A549 (cell line): ENCODE measurements around the gene ZNF865. TPM values are rescaled to one million over a fixed set of nuclear protein-coding genes. Genes with fewer than 3 reads are reported as not detected.

Experiments
- ATAC-seq, 2 experiments: fragments of 200-7000 bp in 1 of 2; fragments of >200 bp in 1 of 2; cut with Nextera tagmentation in 1 of 2; cut with Tn5 transposase in 1 of 2; 3 replicates each; pipeline versions ENCODE4 v1.8.0 to v1.9.1; 2018 to 2020; ENCODE audit warnings: mild to moderate bottlenecking in 1 of 2, moderate library complexity in 1 of 2
- CTCF ChIA-PET: fragments of 300-600 bp; sonication (Branson Sonifier 250); formaldehyde crosslinking; extraction: SDS; loops from one replicate; lab custom pipeline; 2021; ENCODE audit warnings: antibody characterized with exemption, inconsistent platforms; lab: Yijun Ruan, JAX
- POLR2A ChIA-PET: fragments of 350-600 bp; formaldehyde crosslinking; extraction: SDS; loops from one replicate; lab custom pipeline; 2021; ENCODE audit warnings: antibody characterized with exemption, inconsistent platforms; lab: Yijun Ruan, JAX
- DNase-seq, 2 experiments: peaks; one replicate each; pipeline versions ENCODE4 v3.0.0 to v3.0.0-alpha.2; 2011 to 2016; ENCODE audit warnings: low read depth in 1 of 2, low spot score in 1 of 2
- FAIRE-seq: peaks from 2 replicates; lab custom pipeline; 2011; peaks lifted over from hg19 to GRCh38; lab: Jason Lieb, UNC
- H3K27ac ChIP-seq, 2 experiments: fragments of >200 bp; sonication (Bioruptor Twin); formaldehyde crosslinking; 3 replicates each; pipeline ENCODE4 v1.5.1; 2016 to 2017
- H3K4me1 ChIP-seq: fragments of >200 bp; sonication (Bioruptor Twin); formaldehyde crosslinking; 3 replicates; pipeline ENCODE4 v1.6.1; 2016
- H3K4me2 ChIP-seq: fragments of >200 bp; sonication (Bioruptor Twin); formaldehyde crosslinking; 3 replicates; pipeline ENCODE4 v1.6.1; 2016
- H3K4me3 ChIP-seq: fragments of >200 bp; sonication (Bioruptor Twin); formaldehyde crosslinking; 3 replicates; pipeline ENCODE4 v1.5.1; 2016
- H3K9me3 ChIP-seq: fragments of >200 bp; sonication (Bioruptor Twin); formaldehyde crosslinking; 3 replicates; pipeline ENCODE4 v1.6.1; 2016
- EP300 ChIP-seq, 2 experiments: fragments of >200 bp; sonication (Bioruptor Twin); formaldehyde crosslinking; IDR thresholded peaks; 2 replicates in 1 of 2; 3 replicates in 1 of 2; pipeline ENCODE4 v1.6.1; 2016 to 2017
- ESRRA ChIP-seq: fragments of 150-350 bp; IDR thresholded peaks from 2 replicates; pipeline ENCODE4 v1.6.1; 2014; ENCODE audit warnings: mild to moderate bottlenecking, low read length, borderline replicate concordance
- GATA3 ChIP-seq: IDR thresholded peaks from 2 replicates; pipeline ENCODE4 v1.6.1; 2012; ENCODE audit warnings: borderline replicate concordance
- NFE2L2 ChIP-seq: fragments of 150-350 bp; conservative IDR thresholded peaks from 2 replicates; pipeline ENCODE4 v1.6.1; 2014; ENCODE audit warnings: low read length
- NPAS2 ChIP-seq: fragments of 250-450 bp; sonication (Bioruptor Pico); IDR thresholded peaks from 2 replicates; pipeline ENCODE4 v1.8.0; 2022; ENCODE audit warnings: mild to moderate bottlenecking, moderate library complexity, borderline replicate concordance
- POLR2A ChIP-seq: IDR thresholded peaks from 2 replicates; pipeline ENCODE4 v1.6.1; 2012; ENCODE audit warnings: mild to moderate bottlenecking, low read length
- POLR2AphosphoS2 ChIP-seq: conservative IDR thresholded peaks from 2 replicates; pipeline ENCODE4 v1.6.1; 2012; ENCODE audit warnings: low read length, improper control_type of control experiment, inconsistent platforms
- RFX5 ChIP-seq: fragments of 450-650 bp; IDR thresholded peaks from 2 replicates; pipeline ENCODE4 v1.7.1; 2014; ENCODE audit warnings: antibody characterized with exemption, mild to moderate bottlenecking, moderate library complexity
- WGBS: methylation state at CpG from one replicate; pipeline ENCODE4 v1.1.6; 2017; ENCODE audit errors: missing lambda C conversion rate; 5-methylcytosine and 5-hydroxymethylcytosine counted together
- polyA plus RNA-seq, 4 experiments: library from polyadenylated mRNA; depleted of rRNA in 3 of 4; stranded (reverse); fragments of >200 nt; fragmentation: RNase III in 1 of 4; extraction: RNeasy Plus Mini Kit Qiagen cat#74134 plus additional on column Dnase treatment in 1 of 4; gene quantifications; 2 replicates in 3 of 4; 3 replicates in 1 of 4; pipeline ENCODE4 v1.2.3, GENCODE V29; 2011 to 2017
- TF ChIP-seq, protein P1 (sequence below): fragments of >200 bp; sonication (Bioruptor Twin); formaldehyde crosslinking; IDR thresholded peaks from 3 replicates; pipeline ENCODE4 v1.6.1; 2016
- TF ChIP-seq, protein P2 (sequence below): fragments of 450-650 bp; IDR thresholded peaks from 2 replicates; pipeline ENCODE4 v1.6.1; 2014; ENCODE audit warnings: antibody characterized with exemption
- TF ChIP-seq, protein P3 (sequence below): IDR thresholded peaks from 2 replicates; pipeline ENCODE4 v1.6.1; 2012
- TF ChIP-seq, protein P4 (sequence below): IDR thresholded peaks from 2 replicates; pipeline ENCODE4 v1.6.1; 2012; ENCODE audit warnings: low read depth, borderline replicate concordance

ZNF865 gene
- polyA plus RNA-seq, 2 of the 4 experiments (the other 2 are of a cell fraction), result 2.1 to 7.9 TPM

- WGBS, result 3% methylated on average over 24 of the region's 25 CpGs
- DNase-seq, result peak; percentile 63 to 68
- H3K9me3 ChIP-seq, result no peaks in the 10 kb centered on the region
- peaks cover 29% of the 10 kb centered on the region for H3K4me1 ChIP-seq
- ChIA-PET POLR2A (interaction anchor here (0.6 to 4.1 kb wide), 4 partner anchors 9 to 406 kb away, joined by 3 to 25 read pairs (median 4); partner anchors contain the start of gene U2AF2), CTCF (interaction anchor here (1.9 to 6.3 kb wide), 4 partner anchors 9 to 137 kb away, joined by 5 to 70 read pairs (median 16); no protein-coding TSS in a partner anchor)
- FAIRE-seq, result no peak
- TF ChIP-seq, protein P1, sequence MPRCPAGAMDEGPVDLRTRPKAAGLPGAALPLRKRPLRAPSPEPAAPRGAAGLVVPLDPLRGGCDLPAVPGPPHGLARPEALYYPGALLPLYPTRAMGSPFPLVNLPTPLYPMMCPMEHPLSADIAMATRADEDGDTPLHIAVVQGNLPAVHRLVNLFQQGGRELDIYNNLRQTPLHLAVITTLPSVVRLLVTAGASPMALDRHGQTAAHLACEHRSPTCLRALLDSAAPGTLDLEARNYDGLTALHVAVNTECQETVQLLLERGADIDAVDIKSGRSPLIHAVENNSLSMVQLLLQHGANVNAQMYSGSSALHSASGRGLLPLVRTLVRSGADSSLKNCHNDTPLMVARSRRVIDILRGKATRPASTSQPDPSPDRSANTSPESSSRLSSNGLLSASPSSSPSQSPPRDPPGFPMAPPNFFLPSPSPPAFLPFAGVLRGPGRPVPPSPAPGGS, result 0 out of 3 replicates have a peak, but pooled peaks have one; percentile 20
- TF ChIP-seq, protein P2, sequence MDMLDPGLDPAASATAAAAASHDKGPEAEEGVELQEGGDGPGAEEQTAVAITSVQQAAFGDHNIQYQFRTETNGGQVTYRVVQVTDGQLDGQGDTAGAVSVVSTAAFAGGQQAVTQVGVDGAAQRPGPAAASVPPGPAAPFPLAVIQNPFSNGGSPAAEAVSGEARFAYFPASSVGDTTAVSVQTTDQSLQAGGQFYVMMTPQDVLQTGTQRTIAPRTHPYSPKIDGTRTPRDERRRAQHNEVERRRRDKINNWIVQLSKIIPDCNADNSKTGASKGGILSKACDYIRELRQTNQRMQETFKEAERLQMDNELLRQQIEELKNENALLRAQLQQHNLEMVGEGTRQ, result no peak
- TF ChIP-seq, protein P3, sequence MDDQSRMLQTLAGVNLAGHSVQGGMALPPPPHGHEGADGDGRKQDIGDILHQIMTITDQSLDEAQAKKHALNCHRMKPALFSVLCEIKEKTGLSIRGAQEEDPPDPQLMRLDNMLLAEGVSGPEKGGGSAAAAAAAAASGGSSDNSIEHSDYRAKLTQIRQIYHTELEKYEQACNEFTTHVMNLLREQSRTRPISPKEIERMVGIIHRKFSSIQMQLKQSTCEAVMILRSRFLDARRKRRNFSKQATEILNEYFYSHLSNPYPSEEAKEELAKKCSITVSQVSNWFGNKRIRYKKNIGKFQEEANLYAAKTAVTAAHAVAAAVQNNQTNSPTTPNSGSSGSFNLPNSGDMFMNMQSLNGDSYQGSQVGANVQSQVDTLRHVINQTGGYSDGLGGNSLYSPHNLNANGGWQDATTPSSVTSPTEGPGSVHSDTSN, result peak; percentile 72
- TF ChIP-seq POLR2A, result peak; percentile 2; the same call in 1 of the 2 replicates
- H3K4me3 ChIP-seq, result peak overlapping the region; percentile 63
- H3K27ac ChIP-seq, result peak overlapping the region; percentile 92 to 97
- ATAC-seq, result peak; percentile 14 to 23
- H3K4me2 ChIP-seq, result peak overlapping the region; percentile 100
Observed at GRCh38 chr19:55641426-55642152, 36.1 kb downstream of the ZNF865 start.

DNA sequence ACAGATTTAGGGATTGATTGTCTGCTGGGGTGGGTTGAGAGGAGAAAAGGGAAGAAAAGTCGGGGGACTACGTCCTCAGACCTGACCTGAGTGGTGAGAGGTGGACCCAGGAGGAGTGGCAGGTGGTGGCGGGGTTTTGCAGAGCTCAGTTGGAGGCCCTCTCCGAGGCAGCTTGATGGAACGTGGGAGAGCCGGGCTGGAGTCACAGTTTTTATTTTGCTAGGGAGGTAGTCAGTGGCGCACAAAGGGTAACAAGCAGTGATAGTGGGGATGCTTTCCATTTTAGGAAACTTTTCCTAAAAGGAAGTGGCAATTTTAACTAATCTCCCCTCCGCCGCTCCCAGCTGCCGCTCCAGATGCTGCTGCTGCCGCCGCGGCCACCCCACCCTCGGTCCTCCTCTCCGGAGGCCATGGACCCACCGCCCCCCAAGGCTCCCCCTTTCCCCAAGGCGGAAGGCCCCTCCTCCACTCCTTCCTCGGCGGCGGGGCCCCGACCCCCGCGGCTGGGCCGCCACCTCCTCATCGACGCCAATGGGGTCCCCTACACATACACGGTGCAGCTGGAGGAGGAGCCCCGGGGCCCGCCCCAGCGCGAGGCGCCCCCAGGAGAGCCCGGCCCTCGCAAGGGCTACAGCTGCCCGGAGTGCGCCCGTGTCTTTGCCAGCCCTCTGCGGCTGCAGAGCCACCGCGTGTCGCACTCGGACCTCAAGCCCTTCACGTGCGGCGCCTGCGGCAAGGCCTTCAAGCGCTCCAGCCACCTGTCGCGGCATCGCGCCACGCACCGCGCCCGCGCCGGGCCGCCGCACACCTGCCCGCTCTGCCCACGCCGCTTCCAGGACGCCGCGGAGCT, 36.9 kb downstream of the ZNF865 start:
- ChIA-PET POLR2A (interaction anchor here (0.6 to 4.1 kb wide), 4 partner anchors 10 to 479 kb away, joined by 3 to 25 read pairs (median 4); partner anchors contain the start of genes U2AF2 and ZNF787), CTCF (interaction anchor here (1.3 to 6.3 kb wide), 5 partner anchors 9 to 138 kb away, joined by 3 to 70 read pairs (median 11); no protein-coding TSS in a partner anchor)
- H3K4me1 ChIP-seq, result peaks cover 35% of the 10 kb centered on the region
- peak overlapping the region; percentile 92 to 97 for H3K27ac ChIP-seq
- DNase-seq (no peak), ATAC-seq (peak in 1 of 2 experiments; percentile 6; a peak in 3 of 6 replicates), FAIRE-seq (no peak)
- H3K4me2 ChIP-seq, result peak overlapping the region; percentile 100
- 49% methylated on average over 44 of the region's 65 CpGs for WGBS
- no peaks in the 10 kb centered on the region for H3K9me3 ChIP-seq
- TF ChIP-seq GATA3, result 0 out of 2 replicates have a peak, but pooled peaks have one; percentile 0
- no peak for TF ChIP-seq EP300 (IDR thresholded peaks at IDR 0.05)
- peak; percentile 20; the same call in 1 of the 2 replicates for TF ChIP-seq POLR2A
- TF ChIP-seq, protein P3, result peak; percentile 46; the same call in 1 of the 2 replicates
- no peak for TF ChIP-seq NFE2L2
- TF ChIP-seq, protein P4, sequence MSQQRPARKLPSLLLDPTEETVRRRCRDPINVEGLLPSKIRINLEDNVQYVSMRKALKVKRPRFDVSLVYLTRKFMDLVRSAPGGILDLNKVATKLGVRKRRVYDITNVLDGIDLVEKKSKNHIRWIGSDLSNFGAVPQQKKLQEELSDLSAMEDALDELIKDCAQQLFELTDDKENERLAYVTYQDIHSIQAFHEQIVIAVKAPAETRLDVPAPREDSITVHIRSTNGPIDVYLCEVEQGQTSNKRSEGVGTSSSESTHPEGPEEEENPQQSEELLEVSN, result peak; percentile 43; the same call in 1 of the 2 replicates
- TF ChIP-seq RFX5, result no peak
- no peak for TF ChIP-seq NPAS2
- no peak for TF ChIP-seq ESRRA
- TF ChIP-seq POLR2AphosphoS2, result no peak
- H3K4me3 ChIP-seq, result peak overlapping the region; percentile 63
